Loucy (cell line): ENCODE results near the gene CHST6.
"Not testable (repeated sequence)": the region's sequence is repeated elsewhere in the genome, so short reads cannot be mapped to it uniquely, and the experiment has no call there.

ENCODE experiments used
- H2AFZ ChIP-seq: fragments of 200-600 bp; sonication (generic); 2 replicates; pipeline ENCODE4 v1.6.0; 2016; ENCODE audit warnings: antibody characterized with exemption, mild to moderate bottlenecking, low read length, moderate library complexity
- H3F3A ChIP-seq: fragments of 200-600 bp; 2 replicates; pipeline ENCODE4 v1.6.0; 2016; ENCODE audit warnings: antibody characterized with exemption, low read depth, mild to moderate bottlenecking
- H3K27me3 ChIP-seq: fragments of 200-600 bp; sonication (generic); 2 replicates; pipeline ENCODE4 v1.6.1; 2014; ENCODE audit warnings: low read length, mild to moderate bottlenecking; ENCODE audit not compliant: insufficient read depth, poor library complexity, severe bottlenecking
- H3K36me3 ChIP-seq: fragments of 200-600 bp; sonication (generic); 2 replicates; pipeline ENCODE4 v1.6.1; 2016; ENCODE audit warnings: low read length; ENCODE audit not compliant: insufficient read depth
- H3K4me1 ChIP-seq: fragments of 200-600 bp; sonication (generic); 2 replicates; pipeline ENCODE4 v1.5.1; 2014; ENCODE audit warnings: low read length, mild to moderate bottlenecking; ENCODE audit not compliant: insufficient read depth, poor library complexity, severe bottlenecking
- H3K4me2 ChIP-seq: fragments of 200-600 bp; sonication (generic); 2 replicates; pipeline ENCODE4 v1.6.0; 2014; ENCODE audit warnings: antibody characterized with exemption, low read length, low read depth, mild to moderate bottlenecking; ENCODE audit not compliant: poor library complexity, severe bottlenecking
- H3K4me3 ChIP-seq: fragments of 200-600 bp; sonication (generic); 2 replicates; pipeline ENCODE4 v1.5.1; 2014; ENCODE audit warnings: low read length, mild to moderate bottlenecking, mixed read lengths; ENCODE audit not compliant: poor library complexity, severe bottlenecking
- H3K79me2 ChIP-seq: fragments of 200-600 bp; sonication (generic); 2 replicates; pipeline ENCODE4 v1.6.1; 2014; ENCODE audit warnings: low read length; ENCODE audit not compliant: insufficient read depth
- H3K9ac ChIP-seq: fragments of 200-600 bp; sonication (generic); 2 replicates; pipeline ENCODE4 v1.6.0; 2014; ENCODE audit warnings: mild to moderate bottlenecking, low read depth, low read length, moderate library complexity; ENCODE audit not compliant: poor library complexity, severe bottlenecking
- H3K9me2 ChIP-seq: fragments of 200-600 bp; sonication (generic); replicated peaks from 2 replicates; pipeline ENCODE4 v1.6.1; 2016; ENCODE audit warnings: low read depth, low read length, mixed read lengths
- H3K9me3 ChIP-seq: fragments of 200-600 bp; sonication (generic); 2 replicates; pipeline ENCODE4 v1.6.1; 2014; ENCODE audit warnings: mild to moderate bottlenecking, antibody characterized with exemption, low read length, low read depth; ENCODE audit not compliant: insufficient read depth
- H4K20me1 ChIP-seq: fragments of 200-600 bp; sonication (generic); 2 replicates; pipeline ENCODE4 v1.6.0; 2014; ENCODE audit warnings: antibody characterized with exemption, low read length, mild to moderate bottlenecking; ENCODE audit not compliant: insufficient read depth, poor library complexity, severe bottlenecking
- CTCF ChIP-seq: fragments of 200-600 bp; sonication (generic); conservative IDR thresholded peaks from 2 replicates; pipeline ENCODE4 v1.5.1; 2014; ENCODE audit warnings: mild to moderate bottlenecking, antibody characterized with exemption, low read length
- EZH2phosphoT487 ChIP-seq: fragments of 200-600 bp; IDR thresholded peaks from 2 replicates; pipeline ENCODE4 v1.6.1; 2018; ENCODE audit warnings: antibody characterized with exemption, mild to moderate bottlenecking, moderate library complexity, borderline replicate concordance

Gene CHST6

GRCh38 chr16:75466760-75467159 is 28.5 kb downstream of the CHST6 start:
- peaks cover 22% of the 10 kb centered on the region for H4K20me1 ChIP-seq

GRCh38 chr16:75464122-75464918 is 30.9 kb downstream of the CHST6 start, which contains the start of gene TMEM170A:
Gene TMEM170A, minus strand, starts transcription at chr16:75464689. Its CDS starts 89 bp downstream, at chr16:75464600.
- Histone ChIP-seq H3K4me3 (peak within 1 kb of the TSS; percentile 76), H3K9ac (peak within 1 kb of the TSS; percentile 78), H3K9me2 (no peaks in the 10 kb centered on the region), H3K79me2 (peaks cover 45% of the 10 kb centered on the region), H4K20me1 (peaks cover 44% of the 10 kb centered on the region), H3K27me3 (no peaks in the 10 kb centered on the region), H2AFZ (peak within 1 kb of the TSS; percentile 86), H3K4me1 (peaks cover 28% of the 10 kb centered on the region), H3K36me3 (no peaks in the 10 kb centered on the region), H3K9me3 (no peaks in the 10 kb centered on the region), H3F3A (no peaks in the 10 kb centered on the region), H3K4me2 (peak within 1 kb of the TSS; percentile 76)
- no peak for TF ChIP-seq EZH2phosphoT487
- TF ChIP-seq CTCF = peak; percentile 100

More at GRCh38 chr16:75466760-75467159, 28.5 kb downstream of the CHST6 start:
- no peak overlapping the region for H3K9ac ChIP-seq
- peaks cover 22% of the 10 kb centered on the region for H3K79me2 ChIP-seq
- H2AFZ ChIP-seq = no peak overlapping the region
- H3K4me3 ChIP-seq = no peak overlapping the region
- H3K36me3 ChIP-seq = no peaks in the 10 kb centered on the region
- no peaks in the 10 kb centered on the region for H3K9me2 ChIP-seq
- H3K27me3 ChIP-seq = no peaks in the 10 kb centered on the region
- H3K4me1 ChIP-seq = peaks cover 10% of the 10 kb centered on the region
- TF ChIP-seq CTCF (no peak), EZH2phosphoT487 (no peak)
- H3K4me2 ChIP-seq = no peak overlapping the region
- no peaks in the 10 kb centered on the region for H3F3A ChIP-seq
- no peaks in the 10 kb centered on the region for H3K9me3 ChIP-seq

- Histone ChIP-seq H3K4me2 (peak overlapping the region; percentile 76), H3K79me2 (peaks cover 50% of the 10 kb centered on the region), H3K4me3 (peak overlapping the region; percentile 76), H3K9ac (peak overlapping the region; percentile 78), H4K20me1 (peaks cover 48% of the 10 kb centered on the region), H3K4me1 (peaks cover 28% of the 10 kb centered on the region), H2AFZ (peak overlapping the region; percentile 86)
- not testable (repeated sequence) for H3K27me3 ChIP-seq, H3K9me3 ChIP-seq, H3F3A ChIP-seq, H3K9me2 ChIP-seq, H3K36me3 ChIP-seq
These were observed 31.7 kb downstream of the CHST6 start for GRCh38 chr16:75463389-75464121.
